Activated CD8-positive, alpha-beta T cell treated with anti-CD3 and anti-CD28 coated beads for 36 hours (primary cell): Measurements from ENCODE around the gene MMP7. TPM values are rescaled to one million over a fixed set of nuclear protein-coding genes. Genes with fewer than 3 reads are reported as not detected.

Experiments
- ATAC-seq: fragments of 200-7000 bp; cut with Tn5 transposase; one replicate; pipeline ENCODE4 v1.10.0; 2021; ENCODE audit warnings: mild to moderate bottlenecking, moderate library complexity
- CTCF ChIA-PET: fragments of 350-600 bp; sonication (Branson Sonifier 250); formaldehyde crosslinking; loops from one replicate; lab custom pipeline; 2021; ENCODE audit warnings: antibody characterized with exemption; lab: Charles Lee
- POLR2A ChIA-PET: fragments of 350-600 bp; sonication (Branson Sonifier 250); formaldehyde crosslinking; loops from one replicate; lab custom pipeline; 2021; ENCODE audit warnings: antibody characterized with exemption; lab: Charles Lee
- DNase-seq: peaks from one replicate; pipeline ENCODE4 v3.0.0-alpha.2; 2020
- H3K27ac Mint-ChIP-seq: one replicate; pipeline ENCODE4 v1.8.0; 2021; ENCODE audit warnings: mild to moderate bottlenecking, mixed read lengths
- H3K27me3 Mint-ChIP-seq: one replicate; pipeline ENCODE4 v1.8.0; 2021; ENCODE audit warnings: mixed read lengths
- H3K36me3 Mint-ChIP-seq: one replicate; pipeline ENCODE4 v1.8.0; 2021; ENCODE audit warnings: low read depth, mixed read lengths
- H3K4me1 Mint-ChIP-seq: one replicate; pipeline ENCODE4 v1.8.0; 2021; ENCODE audit warnings: low read depth, mixed read lengths
- H3K4me3 Mint-ChIP-seq: one replicate; pipeline ENCODE4 v1.8.0; 2021; ENCODE audit warnings: mild to moderate bottlenecking, moderate library complexity, mixed read lengths
- H3K9me3 Mint-ChIP-seq: one replicate; pipeline ENCODE4 v1.8.0; 2021; ENCODE audit warnings: mixed read lengths
- CTCF ChIP-seq: fragments of 200-600 bp; IDR thresholded peaks from one replicate; pipeline ENCODE4 v1.8.0; 2022; ENCODE audit warnings: antibody characterized with exemption, mild to moderate bottlenecking
- intact Hi-C: fragments of 100-400 bp; cut with micrococcal nuclease; formaldehyde crosslinking; loops from one replicate; pipeline ENCODE4 v1.10.0; 2022
- total RNA-seq, 2 experiments: library from RNA; stranded (reverse); gene quantifications; one replicate each; pipeline ENCODE4 v1.2.3, GENCODE V29; 2021

MMP7 gene
- total RNA-seq, 2 experiments from 2014 or later: not detected

- Mint-ChIP-seq H3K4me3 (no peak overlapping the region), H3K27me3 (peaks cover 1% of the 10 kb centered on the region), H3K9me3 (no peaks in the 10 kb centered on the region), H3K36me3 (no peaks in the 10 kb centered on the region), H3K27ac (no peak overlapping the region), H3K4me1 (peaks cover 50% of the 10 kb centered on the region)
- ATAC-seq (peak; percentile 43), DNase-seq (no peak)
- no peak for TF ChIP-seq CTCF
- ChIA-PET CTCF (interaction anchor here (1.4 to 2.7 kb wide), 4 partner anchors 16 to 150 kb away, joined by 5 to 16 read pairs (median 8); no protein-coding TSS in a partner anchor), POLR2A (interaction anchor here (0.8 to 1.4 kb wide), 3 partner anchors 101 to 144 kb away, joined by 3 to 4 read pairs (median 3); no protein-coding TSS in a partner anchor)
- intact Hi-C loops: no loop called here
Measured at GRCh38 chr11:102491969-102492368, 38.6 kb downstream of the MMP7 start.

- Mint-ChIP-seq H3K9me3 (no peaks in the 10 kb centered on the region), H3K4me3 (no peak overlapping the region), H3K27ac (peak overlapping the region; percentile 11), H3K27me3 (no peaks in the 10 kb centered on the region), H3K4me1 (peaks cover 40% of the 10 kb centered on the region), H3K36me3 (no peaks in the 10 kb centered on the region)
- no peak for TF ChIP-seq CTCF
- intact Hi-C loops: no loop called here
- CTCF ChIA-PET: interaction anchor here (3.1 kb wide), 1 partner anchor 12 kb away, joined by 19 read pairs; no protein-coding TSS in a partner anchor
- ATAC-seq: peak; percentile 50
- POLR2A ChIA-PET: interaction anchor here (3.5 kb wide), 1 partner anchor 12 kb away, joined by 19 read pairs; no protein-coding TSS in a partner anchor
- DNase-seq: no peak
Measured at GRCh38 chr11:102489186-102490145, 41.1 kb downstream of the MMP7 start.

GRCh38 chr11:102488208-102488607 is 42.3 kb downstream of the MMP7 start:
- H3K36me3 Mint-ChIP-seq: no peaks in the 10 kb centered on the region
- H3K27ac Mint-ChIP-seq: peak overlapping the region; percentile 59
- DNase-seq (peak; percentile 26), ATAC-seq (peak; percentile 69)
- POLR2A ChIA-PET: interaction anchor here (0.9 to 3.5 kb wide), 2 partner anchors 8 to 11 kb away, joined by 3 to 19 read pairs; no protein-coding TSS in a partner anchor
- CTCF ChIA-PET: interaction anchor here (0.9 to 3.1 kb wide), 5 partner anchors 11 to 125 kb away, joined by 3 to 19 read pairs (median 14); no protein-coding TSS in a partner anchor
- H3K9me3 Mint-ChIP-seq: no peaks in the 10 kb centered on the region
- H3K4me3 Mint-ChIP-seq: no peak overlapping the region
- peaks cover 40% of the 10 kb centered on the region for H3K4me1 Mint-ChIP-seq
- intact Hi-C loops: no loop called here
- TF ChIP-seq CTCF: no peak
- no peaks in the 10 kb centered on the region for H3K27me3 Mint-ChIP-seq

- intact Hi-C loops: no loop called here
Measured at GRCh38 chr11:102487214-102487613, 43.3 kb downstream of the MMP7 start.

More at GRCh38 chr11:102487214-102487613, 43.3 kb downstream of the MMP7 start:
- CTCF ChIA-PET: interaction anchor here (0.8 to 3.1 kb wide), 7 partner anchors 9 to 146 kb away, joined by 3 to 19 read pairs (median 6); no protein-coding TSS in a partner anchor
- no peak for DNase-seq
- no peak for ATAC-seq
- Mint-ChIP-seq H3K27ac (no peak overlapping the region), H3K36me3 (no peaks in the 10 kb centered on the region), H3K27me3 (no peaks in the 10 kb centered on the region), H3K4me3 (no peak overlapping the region), H3K9me3 (no peaks in the 10 kb centered on the region), H3K4me1 (peaks cover 32% of the 10 kb centered on the region)
- TF ChIP-seq CTCF: no peak
- POLR2A ChIA-PET: interaction anchor here (1.0 to 3.5 kb wide), 4 partner anchors 10 to 36 kb away, joined by 3 to 19 read pairs (median 4); partner anchors contain the start of gene TMEM123
